SK-N-SH (cell line): ENCODE results near the gene MRPL19.

ENCODE experiments used
- CTCF ChIP-seq: fragments of 200-600 bp; sonication (generic); IDR thresholded peaks from 2 replicates; pipeline ENCODE4 v1.6.1; 2017; ENCODE audit warnings: antibody characterized with exemption, mild to moderate bottlenecking, moderate library complexity
- EP300 ChIP-seq, 2 experiments: IDR thresholded peaks; 2 replicates each; pipeline versions ENCODE4 v1.4.0 to v1.6.1; 2012; ENCODE audit warnings: borderline replicate concordance in 1 of 2, low read depth in 1 of 2, low read length in 1 of 2
- EZH2phosphoT487 ChIP-seq: fragments of 200-600 bp; sonication (generic); IDR thresholded peaks from 2 replicates; pipeline ENCODE4 v1.6.1; 2017; ENCODE audit warnings: low read depth, mixed run types, mild to moderate bottlenecking, antibody characterized with exemption, moderate library complexity, borderline replicate concordance
- JUND ChIP-seq: IDR thresholded peaks from 2 replicates; pipeline ENCODE4 v1.4.0; 2012
- POLR2AphosphoS5 ChIP-seq: IDR thresholded peaks from 2 replicates; pipeline ENCODE4 v1.6.1; 2012; ENCODE audit warnings: low read depth, low read length
- SIN3A ChIP-seq: IDR thresholded peaks from 2 replicates; pipeline ENCODE4 v1.6.1; 2012; ENCODE audit warnings: low read depth, mild to moderate bottlenecking, low read length, moderate library complexity, borderline replicate concordance

- TF ChIP-seq SIN3A (no peak), CTCF (no peak), POLR2AphosphoS5 (no peak), EP300 (IDR thresholded peaks at IDR 0.05; ENCODE audit: borderline replicate concordance in 1 of 2, low read depth in 1 of 2, low read length in 1 of 2) (no peak), JUND (no peak), EZH2phosphoT487 (no peak)
Measured at GRCh38 chr2:75612108-75612861, 34.3 kb upstream of the MRPL19 start.
